Epithelial cell of proximal tubule (primary cell): ENCODE measurements around the gene ACAP3. TPM values are rescaled to one million over a fixed set of nuclear protein-coding genes. Genes with fewer than 3 reads are reported as not detected.

Source experiments
- DNase-seq: peaks from one replicate; pipeline ENCODE4 v3.0.0-alpha.2; 2011; ENCODE audit warnings: low read depth
- H3K4me3 ChIP-seq: 2 replicates; pipeline ENCODE4 v1.5.1; 2011; ENCODE audit warnings: low read depth, mild to moderate bottlenecking, low read length
- total RNA-seq: library from RNA; depleted of rRNA; stranded (reverse); fragments of >200 nt; gene quantifications from 2 replicates; pipeline ENCODE4 v1.2.3, GENCODE V29; 2015
- TF ChIP-seq, protein P1 (sequence below): conservative IDR thresholded peaks from 2 replicates; pipeline ENCODE4 v1.5.1; 2012; ENCODE audit warnings: low read depth, mild to moderate bottlenecking, low read length

The ACAP3 gene
- total RNA-seq, 1 donor from 2014 or later: 29.1 TPM

DNA sequence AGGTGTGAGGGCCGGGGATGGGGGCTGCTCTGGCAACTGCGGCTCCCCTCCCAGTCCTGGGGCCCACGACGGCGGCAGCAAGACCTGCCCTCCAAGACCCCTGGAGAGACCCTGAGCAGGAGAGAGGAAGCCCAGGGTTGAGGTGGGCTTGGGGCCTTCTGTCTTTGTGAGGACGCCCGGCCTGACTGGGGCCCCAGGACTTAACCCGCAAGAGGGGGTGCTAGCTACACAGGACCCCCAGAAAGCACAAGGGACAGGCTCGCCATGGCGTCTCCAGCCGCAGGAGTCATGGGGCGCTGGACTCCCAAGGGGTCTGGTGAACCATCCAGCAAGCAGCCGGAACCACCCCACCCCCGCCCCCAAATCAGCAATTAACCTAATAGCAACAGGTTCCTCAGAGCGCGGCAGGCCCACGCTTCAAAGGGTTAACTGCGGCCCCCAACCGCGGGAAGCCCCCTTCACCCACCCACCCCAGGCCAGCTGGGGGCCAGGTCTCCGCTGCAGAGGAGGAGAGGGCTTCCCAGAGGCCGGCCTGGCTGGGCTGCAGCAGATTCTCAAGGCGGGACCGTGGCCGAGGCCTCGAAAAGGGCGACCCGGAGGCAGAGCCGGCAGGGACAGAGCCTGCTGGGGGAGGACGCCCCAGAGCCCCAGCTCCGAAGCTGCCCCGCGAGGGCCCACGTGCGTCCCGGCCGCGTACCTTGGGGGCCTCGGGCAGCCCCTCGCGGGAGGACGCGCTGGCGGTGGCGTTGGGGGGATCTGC lies 61.7 kb downstream of the ACAP3 start:
- no peak overlapping the region for H3K4me3 ChIP-seq
- TF ChIP-seq, protein P1, sequence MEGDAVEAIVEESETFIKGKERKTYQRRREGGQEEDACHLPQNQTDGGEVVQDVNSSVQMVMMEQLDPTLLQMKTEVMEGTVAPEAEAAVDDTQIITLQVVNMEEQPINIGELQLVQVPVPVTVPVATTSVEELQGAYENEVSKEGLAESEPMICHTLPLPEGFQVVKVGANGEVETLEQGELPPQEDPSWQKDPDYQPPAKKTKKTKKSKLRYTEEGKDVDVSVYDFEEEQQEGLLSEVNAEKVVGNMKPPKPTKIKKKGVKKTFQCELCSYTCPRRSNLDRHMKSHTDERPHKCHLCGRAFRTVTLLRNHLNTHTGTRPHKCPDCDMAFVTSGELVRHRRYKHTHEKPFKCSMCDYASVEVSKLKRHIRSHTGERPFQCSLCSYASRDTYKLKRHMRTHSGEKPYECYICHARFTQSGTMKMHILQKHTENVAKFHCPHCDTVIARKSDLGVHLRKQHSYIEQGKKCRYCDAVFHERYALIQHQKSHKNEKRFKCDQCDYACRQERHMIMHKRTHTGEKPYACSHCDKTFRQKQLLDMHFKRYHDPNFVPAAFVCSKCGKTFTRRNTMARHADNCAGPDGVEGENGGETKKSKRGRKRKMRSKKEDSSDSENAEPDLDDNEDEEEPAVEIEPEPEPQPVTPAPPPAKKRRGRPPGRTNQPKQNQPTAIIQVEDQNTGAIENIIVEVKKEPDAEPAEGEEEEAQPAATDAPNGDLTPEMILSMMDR: no peak
- no peak for DNase-seq

- H3K4me3 ChIP-seq: no peak overlapping the region
- TF ChIP-seq, protein P1: no peak
- no peak for DNase-seq
Measured at GRCh38 chr1:1245178-1245816, 62.4 kb downstream of the ACAP3 start.

- H3K4me3 ChIP-seq: peak overlapping the region; percentile 33
- TF ChIP-seq, protein P1: no peak
- DNase-seq: no peak
Measured at GRCh38 chr1:1244192-1244811, 63.4 kb downstream of the ACAP3 start.

GRCh38 chr1:1243807-1244191 lies 63.9 kb downstream of the ACAP3 start:
- TF ChIP-seq, protein P1: no peak
- no peak for DNase-seq
- H3K4me3 ChIP-seq: peak overlapping the region; percentile 33

DNA sequence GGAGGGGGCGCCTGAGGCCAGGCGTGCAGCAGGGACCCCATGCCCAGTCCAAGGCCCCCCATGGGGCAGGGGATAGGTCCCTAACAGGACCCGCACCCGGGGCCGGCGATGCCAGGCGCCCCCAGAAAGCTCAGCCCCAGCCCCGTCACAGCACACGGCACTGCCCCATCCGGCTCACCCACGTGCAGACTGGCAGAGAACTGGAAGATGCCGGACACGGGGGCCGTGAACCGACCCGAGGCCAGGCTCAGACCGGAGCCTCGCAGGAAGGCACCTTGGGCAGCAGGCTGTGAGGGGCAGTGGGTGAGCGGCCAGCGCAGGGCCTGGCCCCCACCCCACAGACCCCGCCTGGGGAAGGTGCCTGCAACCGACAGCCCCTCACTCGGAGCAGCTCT lies 64.5 kb downstream of the ACAP3 start:
- H3K4me3 ChIP-seq: no peak overlapping the region
- TF ChIP-seq, protein P1: no peak
- no peak for DNase-seq

DNA sequence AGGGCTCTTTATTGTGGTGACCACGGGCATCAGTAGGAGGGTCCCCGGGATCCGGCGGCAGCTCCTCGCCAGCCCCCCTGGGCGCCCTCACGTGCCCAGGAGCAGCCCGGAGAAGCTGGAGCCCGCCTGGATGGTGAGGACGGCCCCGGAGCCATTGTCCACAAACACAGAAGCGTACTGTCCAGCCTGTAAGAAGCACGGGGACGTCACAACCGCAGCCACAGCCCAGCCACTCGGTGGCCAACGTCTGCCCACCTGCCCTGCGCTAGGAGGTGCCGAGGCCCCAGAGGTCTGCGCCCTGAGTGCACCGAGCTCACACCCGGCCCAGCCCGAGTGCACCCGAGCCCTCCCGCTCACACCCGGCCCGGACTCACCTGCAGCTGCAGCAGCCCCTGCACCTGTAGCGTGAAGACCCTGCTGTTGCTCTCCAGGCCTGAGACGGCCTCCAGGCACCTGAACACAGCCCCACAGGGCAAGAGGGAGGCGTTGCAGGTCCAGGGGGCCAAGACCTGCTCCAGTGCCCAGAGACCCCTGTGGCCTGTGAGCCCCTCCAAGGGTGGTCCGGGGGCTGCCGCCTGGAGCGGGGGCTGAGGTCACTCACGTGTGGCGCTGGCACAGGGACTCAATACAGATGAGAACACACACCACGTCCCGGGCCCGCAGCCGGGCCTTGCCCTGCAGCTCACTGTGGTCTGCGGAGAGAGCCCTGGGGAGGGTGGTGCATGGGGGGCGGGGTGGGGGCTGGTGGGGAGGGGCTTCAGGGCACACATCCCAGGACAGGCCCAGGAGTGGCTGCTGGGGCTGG lies 65.1 kb downstream of the ACAP3 start:
- TF ChIP-seq, protein P1: no peak
- no peak overlapping the region for H3K4me3 ChIP-seq
- DNase-seq: no peak

Other genes starting within 250 kb of the ACAP3 start
- gene RNF223, start 233.6 kb downstream of the ACAP3 start, total RNA-seq: 0.36 and 1.6 TPM in 2 replicates
- 20.2 and 24.9 TPM in 2 replicates for gene C1orf159, start 191.8 kb downstream of the ACAP3 start, total RNA-seq
- not detected in 2 replicates for gene TTLL10, start 134.1 kb downstream of the ACAP3 start, total RNA-seq
- gene TNFRSF18, start 101.3 kb downstream of the ACAP3 start, total RNA-seq: 0.65 and 3.1 TPM in 2 replicates
- 0.36 and 0.40 TPM in 2 replicates for gene TNFRSF4, start 93.8 kb downstream of the ACAP3 start, total RNA-seq
- 149 and 156 TPM in 2 replicates for gene SDF4, start 75.9 kb downstream of the ACAP3 start, total RNA-seq
- 34.1 and 36.6 TPM in 2 replicates for gene B3GALT6, start 75.7 kb downstream of the ACAP3 start, total RNA-seq
- gene C1QTNF12, start 61.2 kb downstream of the ACAP3 start, total RNA-seq: 1.7 and 5.1 TPM in 2 replicates
- gene UBE2J2, start 34.1 kb downstream of the ACAP3 start, total RNA-seq: 49.3 and 84.1 TPM in 2 replicates
- gene SCNN1D, start 27.5 kb downstream of the ACAP3 start, total RNA-seq: 0.14 and 1.5 TPM in 2 replicates
- gene PUSL1, start 667 bp upstream of the ACAP3 start, total RNA-seq: 46.5 and 92.7 TPM in 2 replicates
- gene INTS11, start 16.7 kb upstream of the ACAP3 start, total RNA-seq: 58.7 and 118 TPM in 2 replicates
- 40.1 and 42.4 TPM in 2 replicates for gene CPTP, start 16.9 kb upstream of the ACAP3 start, total RNA-seq
- gene TAS1R3, start 23.4 kb upstream of the ACAP3 start, total RNA-seq: not detected in 2 replicates
- 78.6 and 113 TPM in 2 replicates for gene DVL1, start 41.5 kb upstream of the ACAP3 start, total RNA-seq
- 43.2 and 137 TPM in 2 replicates for gene MXRA8, start 50.6 kb upstream of the ACAP3 start, total RNA-seq
- 258 and 347 TPM in 2 replicates for gene AURKAIP1, start 67.3 kb upstream of the ACAP3 start, total RNA-seq
- 47.3 and 96.3 TPM in 2 replicates for gene CCNL2, start 91.4 kb upstream of the ACAP3 start, total RNA-seq
- 150 and 246 TPM in 2 replicates for gene MRPL20, start 99.4 kb upstream of the ACAP3 start, total RNA-seq
- 2.7 and 4.0 TPM in 2 replicates for gene ANKRD65, start 113.3 kb upstream of the ACAP3 start, total RNA-seq
- 41.6 and 56.3 TPM in 2 replicates for gene VWA1, start 127.8 kb upstream of the ACAP3 start, total RNA-seq
- under 0.01 and 0.36 TPM in 2 replicates for gene ATAD3C, start 141.8 kb upstream of the ACAP3 start, total RNA-seq
- 42.8 and 91.2 TPM in 2 replicates for gene ATAD3B, start 163.8 kb upstream of the ACAP3 start, total RNA-seq
- 52.6 and 110 TPM in 2 replicates for gene ATAD3A, start 204.2 kb upstream of the ACAP3 start, total RNA-seq
- gene TMEM240, start 232.7 kb upstream of the ACAP3 start, total RNA-seq: 1.6 and 1.7 TPM in 2 replicates